ENCODE results near the gene MTAP.

- no peak for TF ChIP-seq CTCF (IDR thresholded peaks at IDR 0.05; ENCODE audit: insufficient read depth, low read length)
- TF ChIP-seq POLR2AphosphoS5 (IDR thresholded peaks at IDR 0.05; ENCODE audit: low read depth): peak; percentile 91
- TF ChIP-seq REST (IDR thresholded peaks at IDR 0.05; ENCODE audit: insufficient replicate concordance, low read depth): peak; percentile 22
- peak; percentile 68 for TF ChIP-seq GABPA (IDR thresholded peaks at IDR 0.05; ENCODE audit: low read depth)
- peak; percentile 2; the same call in 1 of the 2 replicates for TF ChIP-seq SPI1 (IDR thresholded peaks at IDR 0.05; ENCODE audit: borderline replicate concordance, low read depth)
Observed at GRCh38 chr9:21802418-21803000, at the start of gene MTAP.

Measured in HL-60 (cell line).